NCI-H2227 treated with DMSO at 0.1 percent for 48 hours (cell line): ENCODE measurements around the gene MAJIN.
"Not testable (repeated sequence)": the region's sequence is repeated elsewhere in the genome, so short reads cannot be mapped to it uniquely, and the experiment has no call there.

Experiments used
- DNase-seq: peaks from one replicate; lab custom pipeline; 2025; lab: John Stamatoyannopoulos, UW

MAJIN gene

GRCh38 chr11:64990222-64990923 lies 18.5 kb upstream of the MAJIN start:
- DNase-seq: no peak

- no peak for DNase-seq
These were observed 17.5 kb upstream of the MAJIN start for GRCh38 chr11:64989416-64989815.

- DNase-seq: no peak
These were observed 16.3 kb upstream of the MAJIN start for GRCh38 chr11:64987998-64988854.

GRCh38 chr11:64983339-64983738 lies 11.4 kb upstream of the MAJIN start:
- not testable (repeated sequence) for DNase-seq

- no peak for DNase-seq
These were observed 4.7 kb upstream of the MAJIN start for GRCh38 chr11:64976651-64977050.

- DNase-seq: no peak
These were observed 2.2 kb upstream of the MAJIN start for GRCh38 chr11:64974124-64974523.

- DNase-seq: no peak
These were observed 1.2 kb downstream of the MAJIN start for GRCh38 chr11:64970731-64971151.

GRCh38 chr11:64969209-64969608 lies 2.7 kb downstream of the MAJIN start:
- peak; percentile 63 for DNase-seq

- no peak for DNase-seq
These were observed 4.5 kb downstream of the MAJIN start for GRCh38 chr11:64967375-64967774.

GRCh38 chr11:64963072-64963631 lies 8.8 kb downstream of the MAJIN start:
- DNase-seq: no peak

- DNase-seq: no peak
These were observed 11.2 kb downstream of the MAJIN start for GRCh38 chr11:64960719-64961118.

GRCh38 chr11:64959498-64959897 lies 12.4 kb downstream of the MAJIN start:
- no peak for DNase-seq

GRCh38 chr11:64954201-64954600 lies 17.7 kb downstream of the MAJIN start:
- DNase-seq: no peak

- DNase-seq: no peak
These were observed 20.4 kb downstream of the MAJIN start for GRCh38 chr11:64951529-64951928.

- no peak for DNase-seq
These were observed 24.6 kb downstream of the MAJIN start for GRCh38 chr11:64947208-64947814.

- no peak for DNase-seq
These were observed 35.4 kb downstream of the MAJIN start for GRCh38 chr11:64936539-64936938.

- DNase-seq: no peak
These were observed 36.4 kb downstream of the MAJIN start, which contains the start of gene GPHA2 for GRCh38 chr11:64935359-64936081. GPHA2 (minus strand) TSS chr11:64935893; CDS start chr11:64935460, 433 bp downstream.

- no peak for DNase-seq
These were observed 37.1 kb downstream of the MAJIN start for GRCh38 chr11:64934682-64935358.

GRCh38 chr11:64933935-64934681 lies 37.8 kb downstream of the MAJIN start:
- no peak for DNase-seq

- no peak for DNase-seq
These were observed 38.5 kb downstream of the MAJIN start for GRCh38 chr11:64933213-64933934.
